GM20431 (cell line): Measurements from ENCODE around the gene GANAB.
"Not testable (repeated sequence)": the region's sequence is repeated elsewhere in the genome, so short reads cannot be mapped to it uniquely, and the experiment has no call there.

Experiments used
- in situ Hi-C: fragments of 300-500 bp; cut with MseI, MboI; formaldehyde crosslinking; loops from one replicate; pipeline ENCODE4 v1.15.0; 2020; ENCODE audit warnings: low sequenced_read_pairs; ENCODE audit not compliant: unreplicated experiment

Gene GANAB

GRCh38 chr11:62669420-62670161, 23.2 kb upstream of the GANAB start:
- in situ Hi-C loops: no loop called here

GRCh38 chr11:62667460-62667859, 21.0 kb upstream of the GANAB start:
- in situ Hi-C loops: no loop called here

GRCh38 chr11:62666259-62666926, 20.0 kb upstream of the GANAB start:
- in situ Hi-C loops: no loop called here

GRCh38 chr11:62665599-62666258, 19.3 kb upstream of the GANAB start:
- in situ Hi-C loops: no loop called here

GRCh38 chr11:62665075-62665598, 18.7 kb upstream of the GANAB start, which contains the start of the genes C11orf98 and CSKMT:
TSS of gene C11orf98 (minus strand) at chr11:62665210. CDS start at chr11:62665169, 41 bp downstream.
TSS of gene CSKMT (plus strand) at chr11:62665312. CDS start at chr11:62665880, 568 bp downstream.
- in situ Hi-C loops: no loop called here

- in situ Hi-C loops: no loop called here
These were observed 18.1 kb upstream of the GANAB start for GRCh38 chr11:62664405-62665074.

- in situ Hi-C loops: no loop called here
These were observed 10.5 kb upstream of the GANAB start for GRCh38 chr11:62656796-62657429.

- in situ Hi-C loops: no loop called here
These were observed 7.9 kb upstream of the GANAB start for GRCh38 chr11:62654297-62654696.

- in situ Hi-C loops: no loop called here
These were observed 6.0 kb upstream of the GANAB start for GRCh38 chr11:62652161-62653006.

- in situ Hi-C loops: not testable (repeated sequence)
These were observed 3.9 kb upstream of the GANAB start for GRCh38 chr11:62650283-62650682.

- in situ Hi-C loops: no loop called here
These were observed 3.1 kb upstream of the GANAB start for GRCh38 chr11:62649486-62649885.

- in situ Hi-C loops: no loop called here
These were observed 2.6 kb upstream of the GANAB start for GRCh38 chr11:62648967-62649364.

- in situ Hi-C loops: no loop called here
These were observed 2.0 kb upstream of the GANAB start for GRCh38 chr11:62648185-62648966.

GRCh38 chr11:62647609-62648005, 1.2 kb upstream of the GANAB start:
- in situ Hi-C loops: no loop called here

GRCh38 chr11:62646825-62647608, 604 bp upstream of the GANAB start:
- in situ Hi-C loops: no loop called here

GRCh38 chr11:62645671-62645945, 805 bp downstream of the GANAB start:
- in situ Hi-C loops: no loop called here

GRCh38 chr11:62644220-62644619, 2.2 kb downstream of the GANAB start:
- in situ Hi-C loops: no loop called here

- in situ Hi-C loops: no loop called here
These were observed 13.9 kb downstream of the GANAB start for GRCh38 chr11:62632492-62632891.
